Ishikawa (cell line): ENCODE measurements around the gene ADAM19.

Experiments
- CEBPB ChIP-seq: IDR thresholded peaks from 2 replicates; pipeline ENCODE4 v1.6.1; 2012
- RAD21 ChIP-seq: IDR thresholded peaks from 2 replicates; pipeline ENCODE4 v1.6.1; 2012; ENCODE audit warnings: low read depth
- YY1 ChIP-seq: IDR thresholded peaks from 2 replicates; pipeline ENCODE4 v1.6.1; 2012; ENCODE audit warnings: low read depth

- no peak for TF ChIP-seq YY1
- TF ChIP-seq RAD21: no peak
- TF ChIP-seq CEBPB: no peak
Measured at GRCh38 chr5:157540124-157540523, 35.5 kb downstream of the ADAM19 start.
